HepG2 (cell line): ENCODE results near the gene TUT1. TPM values are rescaled to one million over a fixed set of nuclear protein-coding genes. Genes with fewer than 3 reads are reported as not detected.

Experiments
- CBX5 ChIP-seq: sonication (generic); formaldehyde crosslinking; IDR thresholded peaks from 2 replicates; pipeline ENCODE4 v1.4.0; 2020; ENCODE audit warnings: missing genetic modification reagents, borderline replicate concordance
- CEBPZ ChIP-seq: IDR thresholded peaks from 2 replicates; pipeline ENCODE4 v1.6.1; 2012; ENCODE audit warnings: low read length, improper control_type of control experiment
- CHD2 ChIP-seq: IDR thresholded peaks from 2 replicates; pipeline ENCODE4 v1.6.1; 2011; ENCODE audit warnings: low read depth, low read length, improper control_type of control experiment
- DDIT3 ChIP-seq: sonication (generic); formaldehyde crosslinking; IDR thresholded peaks from 2 replicates; pipeline ENCODE4 v1.4.0; 2020; ENCODE audit warnings: mild to moderate bottlenecking, missing genetic modification reagents
- HDAC1 ChIP-seq: sonication (generic); formaldehyde crosslinking; IDR thresholded peaks from 2 replicates; pipeline ENCODE4 v1.5.1; 2020; ENCODE audit warnings: mild to moderate bottlenecking, missing genetic modification reagents
- HNF4G ChIP-seq, 2 experiments: sonication (generic) in 1 of 2; formaldehyde crosslinking in 1 of 2; IDR thresholded peaks; 2 replicates each; pipeline versions ENCODE4 v1.4.0 to v1.6.1; 2011 to 2020; ENCODE audit warnings: borderline replicate concordance in 2 of 2, low read depth in 2 of 2, mild to moderate bottlenecking in 2 of 2, low read length in 1 of 2, missing genetic modification reagents in 1 of 2, moderate library complexity in 1 of 2
- NFE2L2 ChIP-seq: fragments of 150-350 bp; IDR thresholded peaks from 2 replicates; pipeline ENCODE4 v1.6.1; 2014; ENCODE audit warnings: low read length
- NFKB2 ChIP-seq: sonication (generic); formaldehyde crosslinking; IDR thresholded peaks from 2 replicates; pipeline ENCODE4 v1.4.0; 2020; ENCODE audit warnings: missing genetic modification reagents, borderline replicate concordance
- PCBP2 ChIP-seq: fragments of 200-400 bp; formaldehyde crosslinking; optimal IDR thresholded peaks from 2 replicates; pipeline ENCODE3; 2018; ENCODE audit warnings: low read length, low read depth; ENCODE audit not compliant: poor library complexity, severe bottlenecking
- TBX3 ChIP-seq: fragments of 450-650 bp; IDR thresholded peaks from 2 replicates; pipeline ENCODE4 v1.6.1; 2017; ENCODE audit warnings: antibody characterized with exemption, mild to moderate bottlenecking, inconsistent platforms, borderline replicate concordance
- TEAD2 ChIP-seq: sonication (generic); formaldehyde crosslinking; IDR thresholded peaks from 2 replicates; pipeline ENCODE4 v1.9.0; 2021; ENCODE audit warnings: missing genetic modification reagents
- THAP7 ChIP-seq: sonication (generic); formaldehyde crosslinking; IDR thresholded peaks from 2 replicates; pipeline ENCODE4 v1.8.1; 2023; ENCODE audit warnings: mild to moderate bottlenecking, missing genetic modification reagents
- TMF1 ChIP-seq: sonication (generic); formaldehyde crosslinking; IDR thresholded peaks from 2 replicates; pipeline ENCODE4 v1.8.1; 2022; ENCODE audit warnings: low read depth, missing genetic modification reagents
- ZBTB42 ChIP-seq: sonication (generic); formaldehyde crosslinking; IDR thresholded peaks from 2 replicates; pipeline ENCODE4 v1.5.0; 2020; ENCODE audit warnings: mild to moderate bottlenecking, missing genetic modification reagents
- ZNF18 ChIP-seq: sonication (generic); formaldehyde crosslinking; IDR thresholded peaks from 2 replicates; pipeline ENCODE4 v1.8.0; 2022; ENCODE audit warnings: mild to moderate bottlenecking, missing genetic modification reagents; ENCODE audit not compliant: insufficient replicate concordance
- ZNF274 ChIP-seq: sonication (generic); formaldehyde crosslinking; IDR thresholded peaks from 2 replicates; pipeline ENCODE4 v1.5.1; 2020; ENCODE audit warnings: mild to moderate bottlenecking, missing genetic modification reagents
- ZNF296 ChIP-seq: sonication (generic); formaldehyde crosslinking; conservative IDR thresholded peaks from 2 replicates; pipeline ENCODE4 v1.5.0; 2020; ENCODE audit warnings: mild to moderate bottlenecking, missing genetic modification reagents
- ZNF513 ChIP-seq: sonication (generic); formaldehyde crosslinking; conservative IDR thresholded peaks from 2 replicates; pipeline ENCODE4 v1.5.0; 2020; ENCODE audit warnings: missing genetic modification reagents
- ZNF570 ChIP-seq: sonication (generic); formaldehyde crosslinking; IDR thresholded peaks from 2 replicates; pipeline ENCODE4 v1.4.0; 2020; ENCODE audit warnings: mild to moderate bottlenecking, missing genetic modification reagents, borderline replicate concordance
- ZNF572 ChIP-seq: sonication (generic); formaldehyde crosslinking; IDR thresholded peaks from 2 replicates; pipeline ENCODE4 v1.5.1; 2020; ENCODE audit warnings: mild to moderate bottlenecking, missing genetic modification reagents
- ZNF781 ChIP-seq: sonication (generic); formaldehyde crosslinking; IDR thresholded peaks from 2 replicates; pipeline ENCODE4 v1.5.1; 2020; ENCODE audit warnings: borderline replicate concordance, mild to moderate bottlenecking, missing genetic modification reagents; ENCODE audit errors: not compliant biosample characterization
- ZNF879 ChIP-seq: sonication (generic); formaldehyde crosslinking; IDR thresholded peaks from 2 replicates; pipeline ENCODE4 v1.8.1; 2023; ENCODE audit warnings: missing genetic modification reagents
- ZSCAN9 ChIP-seq: IDR thresholded peaks from 2 replicates; pipeline ENCODE4 v1.6.1; 2016; ENCODE audit warnings: borderline replicate concordance
- polyA plus RNA-seq, 8 experiments: library from polyadenylated mRNA; depleted of rRNA in 3 of 8; stranded (reverse) in 7 of 8; unstranded in 1 of 8; fragments of >200 nt; fragmentation: Illumina TruSeq in 4 of 8; extraction: Trizol in 4 of 8; gene quantifications; 2 replicates each; pipeline versions ENCODE4 v1.2.1 to v1.2.3, GENCODE V29; 2011 to 2016; ENCODE audit warnings: low read depth in 4 of 8, missing spikeins in 1 of 8, mixed read lengths in 1 of 8; ENCODE audit not compliant: insufficient read depth in 1 of 8
- total RNA-seq, 5 experiments: library from RNA; depleted of rRNA; stranded (reverse); fragments of >200 nt; fragmentation: Illumina TruSeq; extraction: Trizol; gene quantifications; 2 replicates each; pipeline ENCODE4 v1.2.3, GENCODE V29; 2016; ENCODE audit warnings: low read depth in 1 of 5

The TUT1 gene
- total and polyA plus RNA-seq, 2 of the 13 experiments (the other 11 are each of a cell fraction or from before 2014, with no cell fraction given): 9.7 to 14.3 TPM

GRCh38 chr11:62599069-62599696 lies 7.9 kb upstream of the TUT1 start (continued):
- TF ChIP-seq DDIT3 (CRISPR knock-in tag): no peak
- peak; percentile 54; the same call in 1 of the 2 replicates for TF ChIP-seq NFKB2 (CRISPR knock-in tag)
- TF ChIP-seq THAP7: no peak
- no peak for TF ChIP-seq ZNF572 (CRISPR knock-in tag)
- no peak for TF ChIP-seq ZNF296 (CRISPR knock-in tag)
- TF ChIP-seq ZBTB42 (CRISPR knock-in tag): no peak
- TF ChIP-seq ZNF18 (CRISPR knock-in tag): no peak
- no peak for TF ChIP-seq ZNF274 (CRISPR knock-in tag)
- TF ChIP-seq TBX3: no peak
- TF ChIP-seq TEAD2: no peak
- TF ChIP-seq ZNF781 (CRISPR knock-in tag): no peak
- no peak for TF ChIP-seq TMF1
- peak; percentile 19; the same call in 1 of the 2 replicates for TF ChIP-seq CBX5
- no peak for TF ChIP-seq PCBP2
- TF ChIP-seq HDAC1 (CRISPR knock-in tag): peak; percentile 72
- TF ChIP-seq CHD2: no peak
- TF ChIP-seq ZSCAN9 (CRISPR knock-in tag): no peak
- TF ChIP-seq ZNF570 (CRISPR knock-in tag): no peak
- no peak for TF ChIP-seq NFE2L2
- TF ChIP-seq HNF4G (IDR thresholded peaks at IDR 0.05; ENCODE audit: borderline replicate concordance, low read depth, low read length): peak; percentile 17; the same call in 1 of the 2 replicates
- no peak for TF ChIP-seq HNF4G (CRISPR knock-in tag; IDR thresholded peaks at IDR 0.05; ENCODE audit: borderline replicate concordance, low read depth)
- TF ChIP-seq ZNF879 (CRISPR knock-in tag): no peak
- TF ChIP-seq CEBPZ: no peak
- TF ChIP-seq ZNF513 (CRISPR knock-in tag): no peak
